Dermis microvascular lymphatic vessel endothelial cell (primary cell): Measurements from ENCODE around the gene PEF1. TPM values are rescaled to one million over a fixed set of nuclear protein-coding genes. Genes with fewer than 3 reads are reported as not detected.
"Not testable (repeated sequence)": the region's sequence is repeated elsewhere in the genome, so short reads cannot be mapped to it uniquely, and the experiment has no call there.

Source experiments
- DNase-seq, 2 donors: peaks; one replicate each; pipeline versions ENCODE4 v3.0.0 to v3.0.0-alpha.2; 2010; ENCODE audit warnings: low read depth in 2 of 2
- total RNA-seq: library from RNA; depleted of rRNA; stranded (reverse); fragments of >200 nt; gene quantifications from 2 replicates; pipeline ENCODE4 v1.2.1, GENCODE V29; 2014

PEF1 gene
- total RNA-seq, 1 donor from 2014 or later: 103 TPM

DNA sequence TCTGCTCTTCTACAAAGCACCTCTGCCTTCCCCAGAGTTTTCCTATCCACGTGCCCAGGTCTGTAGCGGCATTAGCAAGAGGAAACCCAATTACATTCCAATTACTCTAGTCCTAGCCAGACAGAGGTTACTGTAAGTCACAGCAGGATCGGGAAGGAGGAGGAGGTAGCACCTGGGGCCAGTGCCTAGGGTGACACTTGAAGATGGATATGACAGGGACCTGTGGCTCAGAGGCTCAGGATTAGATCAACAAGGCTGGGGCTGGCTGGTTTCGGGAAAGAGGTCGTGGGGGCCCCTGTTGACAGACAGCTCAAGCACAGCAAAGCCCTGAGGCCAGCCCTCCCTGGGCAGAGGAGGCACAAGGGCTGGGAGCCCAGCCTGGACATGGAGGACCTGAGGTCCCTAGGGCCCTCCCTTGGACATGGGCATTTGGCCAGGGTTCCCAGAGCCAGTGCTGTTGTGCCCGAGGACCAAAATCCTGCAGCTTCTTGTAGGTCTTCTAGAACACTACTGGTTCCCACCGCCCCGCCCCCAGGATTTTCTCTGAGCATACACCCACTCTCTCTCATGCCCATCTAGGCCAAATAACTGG is 30.2 kb downstream of the PEF1 start:
- no peak for DNase-seq

DNA sequence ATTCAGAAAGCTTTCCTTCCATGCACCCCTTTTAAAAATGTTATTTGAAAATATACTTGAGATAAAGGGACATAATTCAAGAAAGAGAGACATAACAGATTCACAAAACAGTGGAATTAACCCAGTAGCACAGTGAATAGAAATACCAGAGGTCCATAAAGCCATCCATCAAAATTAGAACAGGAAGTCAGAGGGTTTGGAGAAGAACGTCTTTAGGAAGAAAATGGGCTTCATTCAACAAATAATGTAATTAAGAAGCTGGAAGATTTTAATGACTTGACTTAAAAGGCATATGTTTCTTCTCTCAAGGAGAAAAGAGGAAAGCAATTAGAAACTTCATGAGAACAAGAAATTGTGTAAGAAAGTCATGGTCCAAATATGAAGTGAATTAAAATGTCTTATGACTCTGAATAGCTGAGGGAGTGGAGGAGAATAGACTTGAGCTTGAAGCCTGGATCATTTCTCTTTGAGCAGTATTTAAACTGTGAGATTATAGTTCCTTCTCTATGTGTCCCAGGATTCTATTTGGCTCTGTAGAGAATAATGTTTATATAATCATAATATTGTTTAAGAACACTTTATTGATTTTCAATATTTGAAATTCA is 35.1 kb downstream of the PEF1 start:
- no peak for DNase-seq

GRCh38 chr1:31607360-31607759 is 37.3 kb downstream of the PEF1 start:
- no peak for DNase-seq

- no peak for DNase-seq
Measured at GRCh38 chr1:31605908-31606427, 38.7 kb downstream of the PEF1 start.

DNA sequence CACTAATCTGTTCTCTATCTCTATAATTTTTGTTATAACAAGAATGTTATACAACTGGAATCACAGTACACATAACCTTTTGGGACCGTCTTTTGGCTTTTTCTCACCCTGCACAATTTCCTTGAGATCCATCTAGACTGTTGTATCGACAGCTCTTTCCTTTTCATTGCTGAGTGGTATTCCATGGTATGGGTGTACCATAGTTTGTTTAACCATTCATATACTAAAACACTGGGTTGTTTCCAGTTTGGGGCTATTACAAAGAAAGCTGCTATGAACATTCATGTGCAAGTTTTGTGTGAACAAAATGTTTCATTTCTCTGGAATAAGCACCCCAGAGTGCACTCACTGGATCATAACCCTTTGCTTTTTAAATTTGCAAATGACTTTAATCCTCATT is 42.6 kb downstream of the PEF1 start:
- no peak for DNase-seq

DNA sequence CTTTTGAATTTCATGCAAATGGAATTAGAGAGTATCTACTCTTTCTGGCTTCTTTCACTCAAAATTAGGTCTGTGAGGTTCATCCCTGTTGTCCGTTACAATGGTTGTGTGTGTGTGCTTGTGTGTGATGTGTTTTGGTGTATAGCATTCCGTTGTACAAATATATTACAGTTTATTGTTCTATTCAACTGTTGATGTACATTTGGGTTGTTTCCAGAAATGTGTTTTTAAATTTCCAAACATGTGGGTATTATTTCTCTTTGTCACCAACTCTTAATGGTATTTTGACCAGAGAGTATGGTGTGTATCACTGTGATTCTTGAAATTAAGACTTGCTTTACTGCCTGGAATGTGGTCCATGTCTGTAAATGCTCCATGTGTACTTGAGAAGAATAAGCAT is 44.0 kb downstream of the PEF1 start:
- DNase-seq: peak in 1 of 2 donors; percentile 69

DNA sequence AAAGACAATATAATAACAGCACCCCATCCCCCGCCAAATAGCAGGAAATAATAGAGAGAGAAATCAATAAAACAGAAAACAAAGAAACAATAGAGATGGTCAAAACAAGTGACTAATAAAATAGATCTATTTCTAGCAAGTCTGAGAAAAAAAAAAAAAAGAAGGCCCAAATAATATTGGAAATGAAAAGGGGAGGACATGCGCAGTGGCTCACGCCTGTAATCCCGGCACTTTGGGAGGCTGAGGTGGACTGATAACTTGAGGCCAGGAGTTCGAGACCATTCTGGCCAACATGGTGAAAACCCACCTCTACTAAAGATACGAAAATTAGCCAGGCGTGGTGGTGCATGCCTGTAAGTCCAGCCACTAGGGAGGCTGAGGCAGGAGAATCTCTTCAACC is 45.7 kb downstream of the PEF1 start:
- no peak for DNase-seq

- DNase-seq: peak; percentile 88 to 96
Measured at GRCh38 chr1:31596737-31597097, 48.0 kb downstream of the PEF1 start.

DNA sequence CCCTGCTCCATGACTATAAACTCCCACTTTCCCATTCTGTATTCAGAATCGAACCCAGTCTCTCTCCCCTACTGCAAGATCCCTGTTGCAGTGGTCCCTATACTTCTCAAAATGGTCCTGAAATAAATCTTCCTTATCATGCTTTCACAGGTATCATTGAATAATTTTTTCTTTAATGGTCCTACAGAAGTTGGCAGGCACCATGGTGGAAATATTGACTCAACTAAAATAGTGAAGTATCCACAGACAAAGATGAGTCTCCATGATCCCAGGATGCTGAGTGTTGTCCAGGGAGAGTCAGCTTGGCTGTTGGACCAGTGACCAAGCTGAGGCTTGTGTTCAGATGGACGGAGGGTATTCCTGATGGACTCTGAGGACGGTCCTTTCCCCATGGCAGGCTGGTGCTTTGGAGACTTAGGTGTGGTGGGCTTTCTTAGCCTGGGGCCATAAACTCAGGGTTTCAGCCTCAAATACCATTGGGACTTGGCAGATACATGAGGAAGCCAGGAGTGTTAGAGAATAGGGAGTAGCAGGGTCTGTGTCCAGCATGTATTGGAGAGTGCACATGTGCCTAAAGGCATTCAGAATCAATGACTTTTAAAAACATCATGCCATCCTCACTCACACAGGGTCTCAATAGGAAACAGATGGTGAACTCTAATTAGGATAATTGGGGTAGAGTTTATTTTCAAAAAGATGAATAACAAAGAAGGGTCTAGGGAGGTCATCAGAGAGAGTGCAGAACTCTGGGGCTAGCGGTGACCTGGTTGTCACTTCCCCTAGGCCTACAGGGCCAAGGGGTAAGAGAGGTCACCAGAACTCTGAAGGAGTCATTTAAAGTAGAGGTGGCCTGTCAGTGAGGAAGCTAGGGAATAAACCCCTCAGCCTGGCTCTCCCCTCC is 48.6 kb downstream of the PEF1 start:
- peak; percentile 64 to 81 for DNase-seq

DNA sequence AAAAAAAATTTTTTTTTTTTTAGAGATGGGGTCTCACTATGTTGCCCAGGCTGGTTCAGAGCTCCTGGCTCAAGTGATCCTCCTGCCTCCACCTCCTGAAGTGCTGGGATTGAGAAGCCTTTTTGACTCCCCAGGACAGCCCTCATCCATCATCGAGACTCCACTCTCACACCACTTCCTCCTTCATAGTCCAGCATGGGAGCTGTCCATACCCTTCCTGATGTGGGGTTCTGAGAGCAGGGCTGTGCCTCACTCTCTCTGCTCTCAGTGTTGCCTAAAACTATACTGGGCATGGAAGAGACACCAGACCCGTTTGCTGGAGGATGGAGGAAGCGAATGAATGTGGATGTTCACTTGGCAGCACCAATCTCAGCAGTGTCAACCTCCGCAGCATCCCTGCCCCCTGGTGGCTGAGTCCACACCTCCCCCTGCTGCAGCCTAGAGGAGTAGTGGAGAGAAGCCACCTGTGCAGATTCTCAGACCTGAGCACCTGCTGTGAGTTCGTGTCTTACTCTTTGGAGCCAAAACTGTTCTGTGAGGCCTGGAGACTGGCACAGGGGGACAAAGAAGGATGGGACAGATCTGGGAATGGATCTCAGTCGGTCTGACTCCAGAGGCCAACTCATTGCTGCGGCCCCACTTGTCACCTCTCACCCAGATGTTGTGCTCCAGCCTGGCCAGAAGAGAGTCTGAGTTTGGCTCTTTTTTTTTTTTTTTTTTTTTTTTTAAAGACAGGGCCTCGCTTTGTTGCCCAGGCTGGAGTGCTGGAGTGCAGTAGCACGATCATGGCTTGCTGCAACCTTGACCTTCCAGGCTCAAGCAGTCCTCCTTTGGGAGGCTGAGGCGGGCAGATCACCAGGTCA is 50.7 kb downstream of the PEF1 start:
- peak in 1 of 2 donors; percentile 81 for DNase-seq

- DNase-seq: no peak
Measured at GRCh38 chr1:31593136-31593665, 51.5 kb downstream of the PEF1 start.

DNA sequence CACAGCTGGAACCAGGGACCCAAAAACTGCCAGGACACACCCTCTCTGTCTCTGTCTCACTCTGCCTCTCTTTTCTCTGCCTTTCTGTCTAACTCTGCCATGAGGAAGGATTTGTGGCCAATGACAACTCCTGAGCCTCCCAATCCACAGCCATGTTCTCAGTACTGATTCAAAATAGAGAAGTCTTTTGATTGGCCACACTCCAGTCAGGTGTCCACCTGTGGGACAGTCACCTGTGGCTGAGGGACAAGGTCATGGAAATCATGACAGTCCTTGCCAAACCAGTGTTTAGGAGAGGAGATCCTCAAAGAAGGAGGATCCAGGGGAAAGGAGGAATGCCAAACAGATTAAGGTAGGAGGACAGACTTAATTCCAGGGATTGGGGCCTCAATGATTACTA is 52.5 kb downstream of the PEF1 start:
- no peak for DNase-seq

- no peak for DNase-seq
Measured at GRCh38 chr1:31591425-31592093, 53.1 kb downstream of the PEF1 start.

DNA sequence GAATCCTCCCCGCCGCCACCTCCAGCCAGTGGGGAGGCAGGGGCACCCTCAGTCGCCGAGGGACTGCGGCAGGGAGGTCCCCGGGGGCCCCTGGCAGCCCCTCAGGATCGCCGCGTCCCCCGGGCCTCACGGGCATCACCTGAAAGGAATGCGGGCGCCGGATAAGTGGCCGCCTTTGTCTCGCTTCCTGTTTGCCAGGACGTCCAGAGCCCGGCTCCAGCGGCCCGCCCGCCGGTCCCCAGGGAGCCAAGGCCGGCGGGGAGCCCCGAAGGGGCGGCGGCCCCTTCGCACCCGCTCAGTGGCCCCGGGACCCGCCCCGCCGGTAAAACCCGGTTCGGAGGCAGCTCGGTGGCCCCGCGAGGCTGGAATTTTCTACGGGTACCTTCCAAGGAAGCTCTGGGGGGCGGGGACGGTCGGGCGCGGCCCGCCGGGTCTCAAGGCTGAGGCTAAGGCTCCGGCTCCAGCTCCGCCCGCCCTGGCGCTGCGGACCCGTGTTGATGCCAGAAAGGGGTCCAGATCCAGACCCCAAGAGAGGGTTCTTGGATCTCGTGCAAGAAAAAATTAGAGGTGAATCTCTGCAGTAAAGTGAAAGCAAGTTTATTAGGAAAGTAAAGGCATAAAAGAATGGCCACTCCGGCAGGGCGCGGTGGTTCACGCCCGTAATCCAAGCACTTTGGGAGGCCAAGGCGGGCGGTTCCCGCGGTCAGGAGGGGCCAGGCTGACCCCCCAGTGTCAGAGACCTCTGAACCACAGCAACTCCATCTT is 55.7 kb downstream of the PEF1 start:
- DNase-seq: peak in 1 of 2 donors; percentile 76

DNA sequence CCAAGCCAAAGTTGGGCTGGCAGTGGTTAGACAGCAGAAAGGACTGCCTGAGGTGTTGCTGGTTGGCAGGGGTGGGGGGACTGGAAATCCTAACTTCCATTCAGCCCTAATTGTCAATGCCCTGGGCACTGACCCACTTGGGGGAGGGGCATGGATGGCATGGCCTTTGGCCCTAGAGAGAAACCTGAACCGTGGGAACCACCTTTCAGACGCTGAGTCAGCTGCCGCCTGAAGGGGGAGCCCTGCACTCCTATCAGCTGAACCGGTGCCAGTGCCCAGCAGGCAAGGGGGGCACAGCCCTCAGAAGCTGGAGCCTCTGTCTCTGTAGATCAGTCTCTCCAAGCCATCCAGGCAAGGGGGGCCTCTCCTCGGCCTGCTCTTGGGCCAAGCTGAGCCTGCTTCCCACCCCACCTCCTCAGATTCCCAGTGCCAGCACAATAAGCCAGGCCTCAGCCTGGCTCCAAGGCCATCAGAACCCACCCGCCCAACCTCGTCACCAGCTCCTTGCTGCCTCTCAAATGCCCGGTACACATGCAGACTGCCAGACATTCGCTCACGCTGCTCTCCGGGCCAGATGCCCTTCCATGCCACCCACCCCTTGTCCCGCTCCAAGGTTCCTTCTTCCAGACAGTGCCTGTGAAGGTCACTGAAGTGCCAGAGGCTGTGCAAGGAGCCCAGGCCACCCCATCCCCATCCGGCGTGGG is 56.8 kb downstream of the PEF1 start:
- DNase-seq: peak in 1 of 2 donors; percentile 84

DNA sequence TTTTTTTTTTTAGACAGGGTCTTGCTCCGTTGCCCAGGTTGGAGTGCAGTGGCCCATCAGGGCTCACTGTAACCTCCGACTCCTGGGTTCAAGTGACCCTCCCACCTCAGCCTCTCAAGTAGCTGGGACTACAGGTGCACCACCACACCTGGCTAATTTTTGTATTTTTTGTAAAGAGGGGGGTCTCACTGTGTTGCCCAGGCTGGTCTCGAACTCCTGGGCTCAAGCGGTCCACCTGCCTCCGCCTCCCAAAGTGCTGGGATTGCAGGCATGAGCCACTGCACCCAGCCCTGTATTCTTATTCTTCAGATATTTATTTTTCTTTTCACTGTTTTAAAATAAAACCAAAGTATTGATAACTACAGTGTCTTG is 57.4 kb downstream of the PEF1 start:
- DNase-seq: not testable (repeated sequence)

DNA sequence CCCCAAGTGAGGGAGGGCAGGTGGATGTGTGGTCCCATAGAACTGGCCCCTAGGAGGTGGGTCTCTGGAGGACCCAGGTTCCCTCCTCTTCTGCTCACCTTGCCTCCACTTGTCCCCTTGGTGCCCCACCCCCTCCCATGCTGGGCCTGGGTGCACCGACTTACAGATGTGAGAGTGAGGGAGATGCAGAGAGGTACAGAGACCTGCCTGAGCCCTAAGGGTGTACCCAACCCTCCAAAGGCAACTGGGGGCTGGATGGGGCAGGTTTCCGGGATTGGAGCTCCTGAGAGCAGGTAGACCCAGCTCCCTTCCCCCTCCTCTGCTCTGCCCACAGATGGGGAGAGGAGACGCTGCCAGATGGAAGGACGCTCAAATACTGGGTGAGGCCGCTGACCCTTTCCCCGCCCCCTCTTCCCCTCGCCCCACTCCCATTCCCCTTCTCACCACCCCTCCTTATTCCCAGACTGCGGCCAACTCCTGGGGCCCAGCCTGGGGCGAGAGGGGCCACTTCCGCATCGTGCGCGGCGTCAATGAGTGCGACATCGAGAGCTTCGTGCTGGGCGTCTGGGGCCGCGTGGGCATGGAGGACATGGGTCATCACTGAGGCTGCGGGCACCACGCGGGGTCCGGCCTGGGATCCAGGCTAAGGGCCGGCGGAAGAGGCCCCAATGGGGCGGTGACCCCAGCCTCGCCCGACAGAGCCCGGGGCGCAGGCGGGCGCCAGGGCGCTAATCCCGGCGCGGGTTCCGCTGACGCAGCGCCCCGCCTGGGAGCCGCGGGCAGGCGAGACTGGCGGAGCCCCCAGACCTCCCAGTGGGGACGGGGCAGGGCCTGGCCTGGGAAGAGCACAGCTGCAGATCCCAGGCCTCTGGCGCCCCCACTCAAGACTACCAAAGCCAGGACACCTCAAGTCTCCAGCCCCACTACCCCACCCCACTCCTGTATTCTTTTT is 58.0 kb downstream of the PEF1 start:
- no peak for DNase-seq

- no peak for DNase-seq
Measured at GRCh38 chr1:31585736-31586365, 58.8 kb downstream of the PEF1 start.
